HepG2 (cell line): ENCODE measurements around the gene SYNE1. TPM values are rescaled to one million over a fixed set of nuclear protein-coding genes. Genes with fewer than 3 reads are reported as not detected.

Source experiments
- CREB1 ChIP-seq, 2 experiments: fragments of 450-650 bp in 1 of 2; IDR thresholded peaks; 2 replicates each; pipeline ENCODE4 v1.6.1; 2016 to 2017; ENCODE audit warnings: control low read depth in 1 of 2, mild to moderate bottlenecking in 1 of 2, missing compliant biosample characterization in 1 of 2, missing genetic modification characterization in 1 of 2
- CREM ChIP-seq, 2 experiments: sonication (generic) in 1 of 2; formaldehyde crosslinking in 1 of 2; IDR thresholded peaks; 2 replicates each; pipeline versions ENCODE4 v1.4.0 to v1.6.1; 2016 to 2020; ENCODE audit warnings: antibody characterized with exemption in 1 of 2, mild to moderate bottlenecking in 1 of 2, missing genetic modification reagents in 1 of 2
- DRAP1 ChIP-seq: IDR thresholded peaks from 2 replicates; pipeline ENCODE4 v1.6.1; 2016; ENCODE audit warnings: missing genetic modification reagents, missing compliant biosample characterization
- HDAC6 ChIP-seq: fragments of 200-600 bp; sonication (generic); IDR thresholded peaks from 2 replicates; pipeline ENCODE4 v1.7.0; 2017; ENCODE audit warnings: mild to moderate bottlenecking, antibody characterized with exemption, low read length, low read depth
- JUND ChIP-seq: sonication (generic); formaldehyde crosslinking; IDR thresholded peaks from 2 replicates; pipeline ENCODE4 v1.8.0; 2022; ENCODE audit warnings: mild to moderate bottlenecking, missing genetic modification reagents
- KMT2B ChIP-seq: IDR thresholded peaks from 2 replicates; pipeline ENCODE4 v1.6.1; 2016; ENCODE audit warnings: missing genetic modification reagents, missing compliant biosample characterization
- NFIC ChIP-seq: IDR thresholded peaks from 2 replicates; pipeline ENCODE4 v1.6.1; 2012; ENCODE audit warnings: mild to moderate bottlenecking, low read length, inconsistent platforms
- NRL ChIP-seq: sonication (generic); formaldehyde crosslinking; IDR thresholded peaks from 2 replicates; pipeline ENCODE4 v1.5.0; 2020; ENCODE audit warnings: missing genetic modification reagents, mild to moderate bottlenecking, moderate library complexity, borderline replicate concordance
- POGZ ChIP-seq: sonication (generic); formaldehyde crosslinking; IDR thresholded peaks from 2 replicates; pipeline ENCODE4 v1.4.0; 2020; ENCODE audit warnings: mild to moderate bottlenecking, missing genetic modification reagents
- RBAK ChIP-seq: sonication (generic); formaldehyde crosslinking; IDR thresholded peaks from 2 replicates; pipeline ENCODE4 v1.5.1; 2020; ENCODE audit warnings: mild to moderate bottlenecking, missing genetic modification reagents
- SP1 ChIP-seq, 2 experiments: fragments of 450-650 bp in 1 of 2; sonication (generic) in 1 of 2; formaldehyde crosslinking in 1 of 2; IDR thresholded peaks; 2 replicates each; pipeline versions ENCODE4 v1.4.0 to v1.6.1; 2016 to 2020; ENCODE audit warnings: missing genetic modification reagents in 1 of 2
- TARDBP ChIP-seq: sonication (generic); formaldehyde crosslinking; IDR thresholded peaks from 2 replicates; pipeline ENCODE4 v1.8.0; 2022; ENCODE audit warnings: mild to moderate bottlenecking, missing genetic modification reagents
- WIZ ChIP-seq: sonication (generic); formaldehyde crosslinking; IDR thresholded peaks from 2 replicates; pipeline ENCODE4 v1.5.1; 2020; ENCODE audit warnings: mild to moderate bottlenecking, missing genetic modification reagents
- ZBTB1 ChIP-seq: sonication (generic); formaldehyde crosslinking; IDR thresholded peaks from 2 replicates; pipeline ENCODE4 v1.4.0; 2020; ENCODE audit warnings: missing genetic modification reagents, borderline replicate concordance
- ZFX ChIP-seq: sonication (generic); formaldehyde crosslinking; IDR thresholded peaks from 2 replicates; pipeline ENCODE4 v1.4.0; 2020; ENCODE audit warnings: mild to moderate bottlenecking, low read depth, missing genetic modification reagents, moderate library complexity
- ZNF33B ChIP-seq: sonication (generic); formaldehyde crosslinking; IDR thresholded peaks from 2 replicates; pipeline ENCODE4 v1.5.1; 2020; ENCODE audit warnings: mild to moderate bottlenecking, missing genetic modification reagents
- ZNF552 ChIP-seq: sonication (generic); formaldehyde crosslinking; IDR thresholded peaks from 2 replicates; pipeline ENCODE4 v1.9.0; 2022; ENCODE audit warnings: missing genetic modification reagents, mild to moderate bottlenecking, borderline replicate concordance
- ZNF615 ChIP-seq: sonication (generic); formaldehyde crosslinking; IDR thresholded peaks from 2 replicates; pipeline ENCODE4 v1.5.0; 2020; ENCODE audit warnings: mild to moderate bottlenecking, missing genetic modification reagents, borderline replicate concordance
- ZNF652 ChIP-seq: IDR thresholded peaks from 2 replicates; pipeline ENCODE4 v1.6.1; 2016; ENCODE audit warnings: low read depth, borderline replicate concordance
- ZNF687 ChIP-seq: sonication (generic); formaldehyde crosslinking; IDR thresholded peaks from 2 replicates; pipeline ENCODE4 v1.5.1; 2020; ENCODE audit warnings: mild to moderate bottlenecking, missing genetic modification reagents, moderate library complexity
- ZNF749 ChIP-seq: sonication (generic); formaldehyde crosslinking; IDR thresholded peaks from 2 replicates; pipeline ENCODE4 v1.8.0; 2022; ENCODE audit warnings: mild to moderate bottlenecking, missing genetic modification reagents, moderate library complexity, borderline replicate concordance
- polyA plus RNA-seq, 8 experiments: library from polyadenylated mRNA; depleted of rRNA in 3 of 8; stranded (reverse) in 7 of 8; unstranded in 1 of 8; fragments of >200 nt; fragmentation: Illumina TruSeq in 4 of 8; extraction: Trizol in 4 of 8; gene quantifications; 2 replicates each; pipeline versions ENCODE4 v1.2.1 to v1.2.3, GENCODE V29; 2011 to 2016; ENCODE audit warnings: low read depth in 4 of 8, missing spikeins in 1 of 8, mixed read lengths in 1 of 8; ENCODE audit not compliant: insufficient read depth in 1 of 8
- total RNA-seq, 5 experiments: library from RNA; depleted of rRNA; stranded (reverse); fragments of >200 nt; fragmentation: Illumina TruSeq; extraction: Trizol; gene quantifications; 2 replicates each; pipeline ENCODE4 v1.2.3, GENCODE V29; 2016; ENCODE audit warnings: low read depth in 1 of 5
- TF ChIP-seq, protein P1 (sequence below): sonication (generic); formaldehyde crosslinking; IDR thresholded peaks from 2 replicates; pipeline ENCODE4 v1.4.0; 2020; ENCODE audit warnings: mild to moderate bottlenecking, missing genetic modification reagents

SYNE1 gene
- total and polyA plus RNA-seq, 2 of the 13 experiments (the other 11 are each of a cell fraction or from before 2014, with no cell fraction given): 5.5 to 15.9 TPM

DNA sequence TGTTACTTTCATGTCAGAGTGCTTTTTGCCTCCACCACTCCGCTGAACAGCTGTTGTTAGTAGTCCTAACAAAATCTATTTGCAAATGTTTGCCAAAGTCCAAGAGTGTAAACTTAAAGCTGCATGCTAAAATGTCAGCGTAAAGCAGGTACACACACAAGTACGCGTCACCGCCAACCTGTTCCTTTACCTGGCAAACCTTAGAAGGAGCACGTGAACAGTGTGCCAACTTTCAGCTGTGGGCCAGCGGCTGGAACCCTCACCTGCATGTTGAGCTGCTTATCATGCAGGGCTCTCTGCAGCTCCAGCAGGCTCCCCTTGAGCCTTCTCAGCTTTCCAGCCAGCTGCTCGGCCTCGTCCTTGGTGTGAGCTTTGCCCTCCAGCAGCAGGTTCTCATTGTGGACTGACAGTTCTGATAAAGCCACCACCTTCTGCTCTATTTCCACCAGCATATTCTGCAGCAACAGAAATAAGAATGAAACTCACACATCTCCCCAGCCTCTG is 359.3 kb downstream of the SYNE1 start (continued):
- TF ChIP-seq TARDBP: peak; percentile 56; the same call in 1 of the 2 replicates
- TF ChIP-seq NRL (CRISPR knock-in tag): no peak
- TF ChIP-seq SP1 (IDR thresholded peaks at IDR 0.05): no peak
- no peak for TF ChIP-seq SP1 (CRISPR knock-in tag; IDR thresholded peaks at IDR 0.05)
- no peak for TF ChIP-seq WIZ (CRISPR knock-in tag)
- no peak; the same call in 1 of the 2 replicates for TF ChIP-seq DRAP1 (CRISPR knock-in tag)
- TF ChIP-seq CREB1 (IDR thresholded peaks at IDR 0.05): peak; percentile 48; the same call in 1 of the 2 replicates
- TF ChIP-seq CREB1 (CRISPR knock-in tag; IDR thresholded peaks at IDR 0.05): peak; percentile 74; the same call in 1 of the 2 replicates
- TF ChIP-seq KMT2B (CRISPR knock-in tag): peak; percentile 57; the same call in 1 of the 2 replicates
- TF ChIP-seq POGZ: peak; percentile 82
- no peak; the same call in 1 of the 2 replicates for TF ChIP-seq CREM (IDR thresholded peaks at IDR 0.05)
- no peak for TF ChIP-seq CREM (CRISPR knock-in tag; IDR thresholded peaks at IDR 0.05)
- TF ChIP-seq ZNF749 (CRISPR knock-in tag): no peak
- TF ChIP-seq HDAC6: no peak
- TF ChIP-seq ZNF687 (CRISPR knock-in tag): peak; percentile 94
- no peak for TF ChIP-seq RBAK (CRISPR knock-in tag)
- TF ChIP-seq, protein P1, sequence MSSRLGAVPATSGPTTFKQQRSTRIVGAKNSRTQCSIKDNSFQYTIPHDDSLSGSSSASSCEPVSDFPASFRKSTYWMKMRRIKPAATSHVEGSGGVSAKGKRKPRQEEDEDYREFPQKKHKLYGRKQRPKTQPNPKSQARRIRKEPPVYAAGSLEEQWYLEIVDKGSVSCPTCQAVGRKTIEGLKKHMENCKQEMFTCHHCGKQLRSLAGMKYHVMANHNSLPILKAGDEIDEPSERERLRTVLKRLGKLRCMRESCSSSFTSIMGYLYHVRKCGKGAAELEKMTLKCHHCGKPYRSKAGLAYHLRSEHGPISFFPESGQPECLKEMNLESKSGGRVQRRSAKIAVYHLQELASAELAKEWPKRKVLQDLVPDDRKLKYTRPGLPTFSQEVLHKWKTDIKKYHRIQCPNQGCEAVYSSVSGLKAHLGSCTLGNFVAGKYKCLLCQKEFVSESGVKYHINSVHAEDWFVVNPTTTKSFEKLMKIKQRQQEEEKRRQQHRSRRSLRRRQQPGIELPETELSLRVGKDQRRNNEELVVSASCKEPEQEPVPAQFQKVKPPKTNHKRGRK (CRISPR knock-in tag): no peak
- TF ChIP-seq NFIC: 0 out of 2 replicates have a peak, but pooled peaks have one; percentile 52
- peak; percentile 65 for TF ChIP-seq ZFX (CRISPR knock-in tag)
- no peak for TF ChIP-seq ZNF615 (CRISPR knock-in tag)
- TF ChIP-seq ZBTB1 (CRISPR knock-in tag): no peak
- no peak for TF ChIP-seq JUND (CRISPR knock-in tag)
- 0 out of 2 replicates have a peak, but pooled peaks have one; percentile 23 for TF ChIP-seq ZNF33B (CRISPR knock-in tag)
- no peak for TF ChIP-seq ZNF552
- no peak for TF ChIP-seq ZNF652 (CRISPR knock-in tag)
